Measurements from ENCODE around the gene PCDH15. TPM values are rescaled to one million over a fixed set of nuclear protein-coding genes. Genes with fewer than 3 reads are reported as not detected.

The PCDH15 gene
- total RNA-seq, 1 donor from 2014 or later: 0.05 TPM

DNA sequence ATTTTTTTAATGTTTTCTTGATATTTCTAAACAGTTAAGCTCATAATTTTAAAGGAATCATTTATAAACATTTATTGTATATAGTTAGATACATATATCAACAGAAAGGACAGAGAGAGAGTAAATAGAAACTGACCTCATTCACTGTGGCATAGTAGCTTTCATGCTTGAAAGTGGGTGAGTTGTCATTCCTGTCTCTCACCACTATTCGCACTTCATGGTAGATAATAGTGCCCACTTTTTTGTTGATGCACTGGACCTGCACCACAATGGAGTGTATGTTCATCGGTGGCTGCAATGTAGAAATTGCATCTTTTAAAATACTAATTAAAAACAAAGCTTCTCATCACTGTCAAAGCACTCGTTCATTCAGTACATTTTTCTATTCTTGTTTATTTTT, 432.0 kb downstream of the PCDH15 start:
- Mint-ChIP-seq H3K36me3 (ENCODE audit: low read depth, unreplicated experiment) (no peaks in the 10 kb centered on the region), H3K27ac (ENCODE audit: unreplicated experiment) (no peak overlapping the region), H3K4me1 (ENCODE audit: unreplicated experiment) (no peaks in the 10 kb centered on the region), H3K9me3 (ENCODE audit: unreplicated experiment) (no peaks in the 10 kb centered on the region), H3K27me3 (ENCODE audit: unreplicated experiment) (no peaks in the 10 kb centered on the region), H3K4me3 (ENCODE audit: unreplicated experiment) (no peak overlapping the region)
- TF ChIP-seq, protein P1, sequence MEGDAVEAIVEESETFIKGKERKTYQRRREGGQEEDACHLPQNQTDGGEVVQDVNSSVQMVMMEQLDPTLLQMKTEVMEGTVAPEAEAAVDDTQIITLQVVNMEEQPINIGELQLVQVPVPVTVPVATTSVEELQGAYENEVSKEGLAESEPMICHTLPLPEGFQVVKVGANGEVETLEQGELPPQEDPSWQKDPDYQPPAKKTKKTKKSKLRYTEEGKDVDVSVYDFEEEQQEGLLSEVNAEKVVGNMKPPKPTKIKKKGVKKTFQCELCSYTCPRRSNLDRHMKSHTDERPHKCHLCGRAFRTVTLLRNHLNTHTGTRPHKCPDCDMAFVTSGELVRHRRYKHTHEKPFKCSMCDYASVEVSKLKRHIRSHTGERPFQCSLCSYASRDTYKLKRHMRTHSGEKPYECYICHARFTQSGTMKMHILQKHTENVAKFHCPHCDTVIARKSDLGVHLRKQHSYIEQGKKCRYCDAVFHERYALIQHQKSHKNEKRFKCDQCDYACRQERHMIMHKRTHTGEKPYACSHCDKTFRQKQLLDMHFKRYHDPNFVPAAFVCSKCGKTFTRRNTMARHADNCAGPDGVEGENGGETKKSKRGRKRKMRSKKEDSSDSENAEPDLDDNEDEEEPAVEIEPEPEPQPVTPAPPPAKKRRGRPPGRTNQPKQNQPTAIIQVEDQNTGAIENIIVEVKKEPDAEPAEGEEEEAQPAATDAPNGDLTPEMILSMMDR (IDR thresholded peaks at IDR 0.05; ENCODE audit: unreplicated experiment): no peak
- no peak for DNase-seq (ENCODE audit: low spot score)

DNA sequence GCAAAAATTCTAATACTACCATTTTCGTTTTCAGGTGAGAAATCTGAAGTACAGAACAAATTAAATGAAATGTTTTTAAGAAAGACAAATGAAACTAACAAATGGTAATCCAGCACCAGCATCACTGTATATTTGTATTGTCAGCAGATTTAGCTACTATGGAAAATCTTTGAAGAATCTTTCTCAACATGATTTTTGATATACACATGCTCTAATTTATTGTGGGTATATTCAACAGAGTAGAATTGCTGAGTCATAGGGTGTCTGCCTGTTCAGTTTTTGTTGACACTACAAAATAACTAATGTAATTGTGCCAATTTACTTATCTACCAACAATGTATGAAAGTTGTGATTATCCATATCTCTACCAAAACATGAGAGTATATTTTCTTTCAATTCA, 437.6 kb downstream of the PCDH15 start:
- H3K4me1 Mint-ChIP-seq (ENCODE audit: unreplicated experiment): no peaks in the 10 kb centered on the region
- H3K27me3 Mint-ChIP-seq (ENCODE audit: unreplicated experiment): no peaks in the 10 kb centered on the region
- DNase-seq (ENCODE audit: low spot score): no peak
- H3K9me3 Mint-ChIP-seq (ENCODE audit: unreplicated experiment): no peaks in the 10 kb centered on the region
- no peak overlapping the region for H3K4me3 Mint-ChIP-seq (ENCODE audit: unreplicated experiment)
- TF ChIP-seq, protein P1 (IDR thresholded peaks at IDR 0.05; ENCODE audit: unreplicated experiment): no peak
- no peak overlapping the region for H3K27ac Mint-ChIP-seq (ENCODE audit: unreplicated experiment)
- no peaks in the 10 kb centered on the region for H3K36me3 Mint-ChIP-seq (ENCODE audit: low read depth, unreplicated experiment)

DNA sequence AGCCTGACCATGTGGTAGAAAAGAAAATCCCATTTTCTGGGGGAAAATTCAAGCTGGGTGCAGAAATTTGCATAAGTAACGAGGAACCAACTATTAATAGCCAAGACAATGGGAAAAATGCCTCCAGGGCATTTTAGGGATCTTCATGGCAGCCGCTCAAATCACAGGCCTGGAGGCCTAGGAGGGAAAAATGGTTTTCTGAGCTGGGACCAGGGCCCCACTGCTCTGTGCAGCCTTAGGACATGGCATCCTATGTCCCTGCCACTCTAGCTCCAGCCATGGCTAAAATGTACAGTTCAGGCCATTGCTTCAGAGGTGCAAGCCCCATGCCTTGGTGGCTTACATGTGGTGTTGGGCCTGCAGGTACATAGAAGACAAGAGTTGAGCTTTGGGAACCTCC, 459.0 kb downstream of the PCDH15 start:
- Mint-ChIP-seq H3K36me3 (ENCODE audit: low read depth, unreplicated experiment) (no peaks in the 10 kb centered on the region), H3K9me3 (ENCODE audit: unreplicated experiment) (peaks cover 8% of the 10 kb centered on the region), H3K27ac (ENCODE audit: unreplicated experiment) (no peak overlapping the region), H3K27me3 (ENCODE audit: unreplicated experiment) (no peaks in the 10 kb centered on the region), H3K4me3 (ENCODE audit: unreplicated experiment) (no peak overlapping the region), H3K4me1 (ENCODE audit: unreplicated experiment) (no peaks in the 10 kb centered on the region)
- DNase-seq (ENCODE audit: low spot score): no peak
- TF ChIP-seq, protein P1 (IDR thresholded peaks at IDR 0.05; ENCODE audit: unreplicated experiment): no peak

DNA sequence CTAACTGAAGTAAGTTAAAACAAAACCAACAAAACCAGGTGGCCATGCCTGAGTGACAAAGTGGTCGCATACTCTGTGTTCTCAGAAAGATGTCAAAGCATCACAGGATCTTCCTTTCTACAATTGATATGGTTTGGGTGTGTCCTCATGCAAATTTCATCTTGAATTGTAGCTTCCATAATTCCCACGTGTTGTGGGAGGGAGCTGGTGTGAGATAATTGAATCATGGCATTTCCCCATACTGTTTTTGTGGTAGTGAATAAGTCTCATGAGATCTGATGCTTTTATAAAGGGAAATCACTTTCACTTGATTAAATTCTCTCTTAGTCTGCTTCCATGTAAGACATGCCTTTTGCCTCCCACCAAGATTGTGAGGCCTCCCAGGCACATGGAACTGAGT, 465.7 kb downstream of the PCDH15 start:
- H3K9me3 Mint-ChIP-seq (ENCODE audit: unreplicated experiment): no peaks in the 10 kb centered on the region
- TF ChIP-seq, protein P1 (IDR thresholded peaks at IDR 0.05; ENCODE audit: unreplicated experiment): no peak
- no peak overlapping the region for H3K4me3 Mint-ChIP-seq (ENCODE audit: unreplicated experiment)
- H3K36me3 Mint-ChIP-seq (ENCODE audit: low read depth, unreplicated experiment): no peaks in the 10 kb centered on the region
- no peak overlapping the region for H3K27ac Mint-ChIP-seq (ENCODE audit: unreplicated experiment)
- no peak for DNase-seq (ENCODE audit: low spot score)
- H3K4me1 Mint-ChIP-seq (ENCODE audit: unreplicated experiment): peaks cover 2% of the 10 kb centered on the region
- no peaks in the 10 kb centered on the region for H3K27me3 Mint-ChIP-seq (ENCODE audit: unreplicated experiment)

DNA sequence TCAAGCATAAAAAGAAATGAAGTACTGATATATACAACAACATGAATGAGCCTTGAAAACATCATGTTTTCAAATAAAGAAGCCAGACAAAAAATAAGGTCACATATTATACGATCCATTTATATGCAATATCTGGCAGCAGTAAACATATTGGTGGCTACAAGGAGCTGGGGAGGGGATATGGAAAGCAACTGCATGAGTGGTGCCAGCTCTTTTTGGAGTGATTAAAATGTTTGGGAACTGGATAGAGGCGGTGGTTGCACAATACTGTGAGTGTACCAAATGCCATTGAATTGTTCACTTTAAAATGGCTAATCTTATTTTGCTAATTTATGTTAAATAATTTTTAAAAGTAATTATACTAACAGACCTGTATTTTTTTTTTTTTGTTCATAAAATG, 481.7 kb downstream of the PCDH15 start:
- H3K27me3 Mint-ChIP-seq (ENCODE audit: unreplicated experiment): no peaks in the 10 kb centered on the region
- no peak for DNase-seq (ENCODE audit: low spot score)
- H3K27ac Mint-ChIP-seq (ENCODE audit: unreplicated experiment): no peak overlapping the region
- no peak overlapping the region for H3K4me3 Mint-ChIP-seq (ENCODE audit: unreplicated experiment)
- no peaks in the 10 kb centered on the region for H3K36me3 Mint-ChIP-seq (ENCODE audit: low read depth, unreplicated experiment)
- no peaks in the 10 kb centered on the region for H3K9me3 Mint-ChIP-seq (ENCODE audit: unreplicated experiment)
- H3K4me1 Mint-ChIP-seq (ENCODE audit: unreplicated experiment): no peaks in the 10 kb centered on the region
- TF ChIP-seq, protein P1 (IDR thresholded peaks at IDR 0.05; ENCODE audit: unreplicated experiment): no peak
